GM19351 (cell line): Measurements from ENCODE around the gene DUSP19.

Experiments used
- ATAC-seq: cut with Tn5 transposase; IDR thresholded peaks from one replicate; pipeline ENCODE4 v1.9.1; 2021; ENCODE audit warnings: mild to moderate bottlenecking, moderate library complexity; ENCODE audit not compliant: unreplicated experiment

Gene DUSP19

GRCh38 chr2:183063083-183063482, 15.5 kb upstream of the DUSP19 start:
- peak; percentile 87 for ATAC-seq

DNA sequence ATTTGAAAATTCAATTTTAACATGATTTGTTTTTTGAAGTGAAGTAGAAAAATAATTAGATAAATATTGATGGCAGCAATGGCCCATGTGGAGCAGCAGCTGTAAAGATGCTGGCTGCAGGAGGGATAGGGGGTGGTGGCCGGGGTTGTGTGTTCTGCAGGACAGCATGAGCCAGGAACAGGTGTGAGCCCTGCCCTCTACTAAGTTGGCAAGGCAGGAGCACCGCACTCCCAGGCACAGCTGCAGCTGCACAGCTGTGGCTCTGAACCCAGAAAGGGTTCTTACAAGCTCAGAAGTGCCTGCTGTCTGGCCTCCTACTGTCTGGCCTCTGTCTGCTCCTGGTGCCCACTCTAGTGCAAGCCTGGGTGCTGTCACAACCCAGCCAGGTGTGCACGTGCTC, 10.0 kb upstream of the DUSP19 start:
- ATAC-seq, result no peak

DNA sequence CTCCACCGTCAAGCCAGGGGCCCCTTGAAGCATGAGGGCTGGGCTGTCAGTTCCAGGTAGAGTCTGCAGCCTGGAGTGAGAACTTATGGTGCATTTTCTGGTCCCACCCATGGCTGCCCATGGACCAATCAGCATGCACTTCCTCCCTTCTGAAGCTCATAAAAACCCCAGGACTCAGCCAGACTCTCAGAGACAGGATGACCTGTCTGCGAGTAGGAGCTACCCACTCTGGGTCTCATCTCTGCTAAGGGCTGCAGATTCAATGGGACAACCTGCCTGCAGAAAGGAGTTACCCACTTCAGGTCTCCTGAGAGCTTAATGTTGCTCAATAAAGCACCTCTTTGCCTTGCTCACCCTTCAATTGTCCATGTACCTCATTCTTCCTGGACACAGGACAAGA, 9.4 kb upstream of the DUSP19 start:
- ATAC-seq, result no peak

- ATAC-seq, result no peak
Observed at GRCh38 chr2:183070942-183071844, 7.4 kb upstream of the DUSP19 start.

DNA sequence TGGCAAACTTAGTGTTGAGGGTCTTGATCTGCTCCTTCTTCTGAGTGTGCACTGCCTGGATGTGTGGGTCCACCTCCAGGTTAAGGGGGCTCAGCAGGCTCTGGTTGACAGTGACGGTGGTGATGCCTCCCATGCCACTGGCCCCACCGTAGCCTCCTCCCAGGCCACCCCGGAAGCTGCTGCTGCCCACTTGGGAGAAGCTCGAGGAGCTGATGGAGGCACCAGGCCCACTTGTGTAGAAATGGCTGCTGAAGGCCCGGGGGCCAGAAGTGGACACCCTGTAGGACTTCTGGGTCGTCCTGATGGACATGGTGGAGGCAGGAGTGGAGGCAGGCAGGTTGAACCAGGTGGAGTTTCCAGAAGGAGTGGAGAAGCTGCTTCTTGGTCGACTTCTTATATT, 6.4 kb upstream of the DUSP19 start:
- ATAC-seq, result no peak

DNA sequence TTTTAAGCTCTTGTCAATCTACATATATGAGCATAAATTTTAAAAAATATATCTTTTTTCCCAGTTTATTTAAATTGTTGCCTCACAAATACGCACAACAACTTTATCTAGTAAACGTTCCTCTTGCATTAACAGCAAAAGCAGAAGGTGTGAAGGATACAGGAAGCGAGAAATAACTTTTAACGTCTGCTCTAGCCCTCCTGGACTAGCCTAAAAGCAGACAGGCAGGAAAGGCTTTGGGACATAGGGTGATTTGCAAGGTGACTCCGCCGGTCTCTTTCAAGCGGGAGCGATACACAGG, 434 bp upstream of the DUSP19 start:
- ATAC-seq, result no peak

DNA sequence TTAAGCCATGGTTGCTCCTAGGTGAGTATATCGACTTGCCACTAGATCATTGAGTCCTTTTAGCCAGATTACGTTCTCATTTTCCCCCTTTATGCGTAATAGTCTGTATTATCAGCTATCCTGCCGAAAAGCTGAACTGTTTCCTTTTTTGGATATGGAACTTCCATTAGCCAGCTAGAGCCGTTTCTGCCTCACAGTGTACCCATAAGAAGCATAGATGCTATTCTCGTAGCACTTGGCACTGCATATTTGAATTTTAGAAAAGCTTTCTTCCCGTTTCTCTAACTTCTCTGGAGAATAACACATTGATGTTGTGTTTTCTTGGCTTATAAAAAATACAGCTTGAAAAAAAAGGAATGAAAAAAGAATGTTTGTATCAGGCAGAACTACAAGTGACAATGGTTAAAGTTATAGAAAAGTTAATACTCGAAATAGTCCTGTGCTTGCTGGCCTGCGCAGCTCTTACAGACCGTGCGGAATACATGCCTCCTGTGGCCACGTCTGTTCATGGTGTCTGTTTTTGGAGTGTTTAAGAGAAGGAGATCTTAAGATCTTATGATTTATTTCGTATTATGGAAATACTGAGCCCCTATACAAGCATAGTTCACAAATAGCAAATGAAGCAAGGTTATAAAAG, 710 bp downstream of the DUSP19 start:
- peak; percentile 43 for ATAC-seq

- no peak for ATAC-seq
Observed at GRCh38 chr2:183081911-183082310, 3.4 kb downstream of the DUSP19 start.

DNA sequence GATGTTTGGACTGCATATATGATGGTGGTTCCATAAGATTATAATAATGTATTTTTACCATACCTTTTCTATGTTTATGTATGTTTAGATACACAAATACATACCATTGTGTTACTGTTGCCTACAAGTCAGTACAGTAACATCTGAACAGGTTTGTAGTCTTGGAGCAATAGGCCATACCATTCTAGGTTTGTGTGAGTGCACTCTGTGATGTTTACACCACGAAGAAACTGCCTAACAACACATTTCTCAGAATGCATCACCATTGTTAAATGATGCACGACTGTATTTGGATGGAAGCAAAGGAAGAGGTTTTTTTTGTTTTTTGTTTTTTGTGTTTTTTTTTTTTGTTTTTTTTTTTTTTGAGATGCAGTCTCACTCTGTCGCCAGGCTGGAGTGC, 9.5 kb downstream of the DUSP19 start:
- ATAC-seq, result peak; percentile 30

- ATAC-seq, result peak; percentile 63
Observed at GRCh38 chr2:183089192-183089851, 10.8 kb downstream of the DUSP19 start.

DNA sequence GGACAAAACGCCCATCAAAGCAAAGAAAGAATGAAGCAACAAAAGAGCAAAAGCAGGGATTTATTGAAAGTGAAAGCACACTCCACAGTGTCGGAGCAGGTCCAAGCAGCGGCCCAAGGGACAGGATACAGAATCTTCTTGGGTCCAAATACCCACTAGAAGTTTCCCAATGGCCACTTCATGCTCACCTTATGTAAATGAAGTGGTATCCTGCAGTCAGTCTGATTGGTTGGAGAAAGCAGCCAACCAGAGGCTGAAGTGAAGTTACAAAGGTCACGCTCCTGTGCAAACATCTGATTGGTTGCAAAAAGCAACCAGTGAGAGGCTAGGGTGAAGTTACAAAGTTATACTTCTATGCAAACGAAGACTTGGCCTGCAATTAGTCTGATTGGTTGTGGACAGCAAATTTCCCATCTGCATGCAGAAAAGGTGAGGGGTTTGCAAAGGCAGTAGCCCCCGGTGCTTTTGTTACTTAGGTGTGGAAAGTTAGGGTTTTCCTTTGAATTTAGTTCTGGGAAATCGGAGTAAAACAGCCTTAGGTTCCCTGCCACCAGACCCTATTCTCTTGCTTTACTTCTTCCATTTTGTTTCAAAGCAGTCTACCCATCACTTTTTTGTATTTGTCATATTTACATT, 12.9 kb downstream of the DUSP19 start:
- no peak for ATAC-seq

- ATAC-seq, result no peak
Observed at GRCh38 chr2:183091954-183092345, 13.4 kb downstream of the DUSP19 start.

DNA sequence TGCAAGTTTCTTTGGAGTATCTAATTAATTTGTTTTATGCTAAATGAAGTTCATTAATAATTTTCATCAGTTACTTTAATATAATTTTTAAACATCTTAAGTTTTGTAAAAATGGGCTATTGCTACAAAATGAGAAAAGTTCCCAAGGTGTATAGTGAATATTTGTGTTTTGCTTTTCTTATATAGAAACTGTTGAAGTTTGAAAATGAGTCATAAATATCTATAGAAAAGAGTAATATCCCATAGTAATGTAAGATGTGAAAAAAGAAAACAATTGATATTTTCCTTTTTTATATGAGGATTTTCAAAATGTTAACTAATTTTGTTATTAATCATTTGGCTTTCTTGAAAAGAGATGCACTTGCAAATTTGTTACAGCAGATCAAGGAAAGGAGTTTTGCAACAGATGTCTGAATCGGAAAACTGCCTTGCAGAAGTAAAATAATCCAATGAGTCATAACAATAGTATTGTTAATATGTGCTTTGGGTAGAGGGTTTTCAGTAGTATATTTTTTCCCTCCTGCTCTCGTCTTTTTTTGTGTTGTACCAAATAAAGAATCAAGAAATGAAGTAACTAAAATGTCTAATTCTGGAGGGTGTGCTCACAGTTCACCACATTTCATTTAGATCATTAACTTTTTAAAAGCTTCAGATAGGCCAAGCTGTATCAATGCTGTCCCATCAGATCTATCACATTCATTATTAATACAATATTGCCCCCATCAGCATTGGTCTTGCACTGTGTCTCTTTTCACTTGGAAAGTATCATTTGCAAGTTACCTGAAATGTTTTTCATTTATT, 15.5 kb downstream of the DUSP19 start:
- ATAC-seq, result peak; percentile 77

GRCh38 chr2:183105402-183106134, 27.0 kb downstream of the DUSP19 start:
- no peak for ATAC-seq

GRCh38 chr2:183112577-183112976, 34.0 kb downstream of the DUSP19 start:
- no peak for ATAC-seq

- no peak for ATAC-seq
Observed at GRCh38 chr2:183113630-183114029, 35.1 kb downstream of the DUSP19 start.

GRCh38 chr2:183117226-183117625, 38.7 kb downstream of the DUSP19 start:
- ATAC-seq, result no peak

- ATAC-seq, result no peak
Observed at GRCh38 chr2:183123117-183123958, 44.8 kb downstream of the DUSP19 start.

DNA sequence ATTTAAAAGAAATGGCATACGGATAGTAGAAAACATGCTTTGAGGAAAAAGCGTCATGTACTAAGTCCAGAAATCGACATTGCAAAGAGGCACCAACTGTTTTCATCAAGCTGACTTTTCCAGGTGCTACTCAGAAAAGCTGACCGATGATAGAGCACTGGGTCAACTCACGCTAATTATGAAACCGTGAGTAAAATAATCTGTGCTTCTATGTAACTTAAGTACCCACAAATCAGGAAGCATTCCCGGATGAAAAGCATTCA, 45.3 kb downstream of the DUSP19 start:
- ATAC-seq, result peak; percentile 32
